ENCODE results near the gene CAMTA1.

CAMTA1 gene

DNA sequence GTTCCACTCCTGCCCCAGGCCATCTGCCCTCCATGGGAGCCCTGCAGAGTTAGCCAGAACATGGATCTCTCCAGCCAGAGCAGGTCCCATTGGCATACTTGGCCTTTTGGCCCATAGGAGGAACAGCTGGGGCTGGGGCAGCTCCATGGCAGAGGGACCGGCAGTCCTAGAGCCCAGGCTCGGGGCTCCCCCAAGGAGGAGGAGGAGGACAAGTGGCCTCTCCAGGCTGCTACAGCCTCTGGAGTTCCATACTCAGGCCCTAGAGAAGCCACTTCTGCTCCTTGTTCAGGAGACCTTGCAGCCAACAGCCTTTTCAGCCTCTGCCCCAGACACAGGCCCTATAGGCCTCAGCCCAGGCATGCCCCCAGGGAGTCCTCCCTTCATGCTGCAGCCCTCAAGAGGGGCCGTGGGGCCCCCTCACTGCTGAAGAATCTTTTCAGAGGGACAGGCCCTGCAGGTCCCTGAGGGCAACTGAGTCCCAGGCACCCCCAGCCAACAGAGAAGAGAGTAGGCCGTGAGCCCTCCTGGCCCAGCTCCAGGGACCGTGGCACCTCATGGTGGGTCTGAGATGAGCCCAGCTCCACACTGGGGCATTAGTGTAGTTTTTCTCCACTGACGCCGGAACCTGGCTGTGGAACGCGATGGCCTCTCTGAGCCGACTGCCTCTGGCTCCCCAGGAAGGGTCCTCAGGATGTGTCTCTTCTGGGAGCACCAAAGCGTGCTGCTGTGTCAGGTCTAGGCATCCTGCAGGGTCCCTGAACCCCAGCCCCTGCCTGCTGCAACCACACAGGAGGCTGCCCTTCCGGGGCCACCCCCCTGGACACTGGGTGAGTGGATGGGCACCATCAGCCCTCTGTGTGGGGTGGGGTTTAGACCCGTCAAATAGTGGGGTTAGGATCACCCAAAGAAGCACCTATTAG is 688.2 kb downstream of the CAMTA1 start:
- DNase-seq (ENCODE audit: low read depth, low spot score), result no peak

DNA sequence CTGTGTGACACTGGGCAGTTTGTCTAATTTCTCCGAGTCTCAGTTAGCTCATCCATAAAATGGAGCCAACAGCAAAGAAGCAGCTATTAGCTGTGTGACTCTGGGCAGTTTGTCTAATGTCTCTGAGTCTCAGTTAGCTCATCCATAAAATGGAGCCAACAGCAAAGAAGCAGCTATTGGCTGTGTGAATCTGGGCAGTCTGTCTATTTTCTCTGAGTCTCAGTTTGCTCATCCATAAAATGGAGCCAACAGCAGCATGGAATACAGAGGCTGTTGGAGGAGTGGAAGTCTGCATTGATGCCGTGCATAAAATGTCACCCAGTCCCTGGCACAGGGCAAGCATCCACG is 688.9 kb downstream of the CAMTA1 start:
- no peak for DNase-seq (ENCODE audit: low read depth, low spot score)

DNA sequence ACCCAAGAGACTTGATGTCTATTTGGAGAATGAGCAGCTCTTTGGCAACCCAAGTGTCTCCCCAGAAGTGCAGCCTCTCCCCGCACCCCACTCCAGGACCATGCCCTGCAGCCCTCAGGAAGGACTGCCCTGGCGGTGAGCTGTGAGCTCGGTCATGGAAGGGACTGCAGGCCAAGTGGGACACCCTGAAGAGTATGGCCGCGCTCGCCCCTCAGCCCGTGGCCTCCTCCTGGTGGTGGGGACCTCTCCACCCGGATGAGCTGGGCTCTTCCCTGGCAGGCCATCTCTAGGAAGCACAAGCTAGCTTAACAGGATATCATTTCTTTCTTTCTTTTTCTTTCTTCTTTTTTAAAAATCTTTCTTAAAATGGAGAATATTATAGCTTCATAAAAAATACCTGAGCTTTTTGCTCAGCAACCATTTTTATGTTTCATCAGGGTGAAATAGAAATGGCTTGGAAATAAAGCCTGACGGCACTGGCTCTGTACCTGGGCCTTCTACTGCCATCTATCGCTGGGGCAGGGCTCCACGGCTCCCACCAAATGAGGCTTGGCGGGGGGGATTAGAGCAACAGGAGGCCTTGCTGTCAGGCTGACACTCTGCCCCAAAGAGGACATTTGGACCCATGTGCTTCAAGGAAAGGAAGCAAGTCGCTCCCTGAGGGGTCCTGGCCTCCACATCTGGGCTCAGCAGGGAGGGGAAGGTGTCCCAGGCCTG is 689.7 kb downstream of the CAMTA1 start:
- DNase-seq (ENCODE audit: low read depth, low spot score), result no peak

DNA sequence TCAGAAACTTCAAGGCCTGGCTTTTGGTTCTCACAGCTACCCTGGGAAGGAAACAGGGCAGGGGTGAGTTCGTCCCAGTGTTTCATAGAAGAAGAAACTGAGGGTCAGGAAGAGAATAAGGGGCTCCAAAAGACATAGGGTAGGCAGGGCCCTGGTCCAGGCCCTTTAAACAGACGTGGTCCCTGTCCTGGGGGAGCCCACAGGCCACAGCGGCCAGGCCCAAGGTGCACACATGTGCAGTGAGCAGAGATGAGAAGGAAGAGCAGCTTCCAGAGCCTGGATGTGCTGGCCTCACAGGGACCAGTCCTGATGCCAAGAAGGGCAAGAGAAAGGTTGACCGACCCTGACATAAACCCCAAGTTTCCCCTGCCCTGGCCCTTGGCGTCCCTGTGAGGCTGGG is 690.4 kb downstream of the CAMTA1 start:
- DNase-seq (ENCODE audit: low read depth, low spot score), result no peak

DNA sequence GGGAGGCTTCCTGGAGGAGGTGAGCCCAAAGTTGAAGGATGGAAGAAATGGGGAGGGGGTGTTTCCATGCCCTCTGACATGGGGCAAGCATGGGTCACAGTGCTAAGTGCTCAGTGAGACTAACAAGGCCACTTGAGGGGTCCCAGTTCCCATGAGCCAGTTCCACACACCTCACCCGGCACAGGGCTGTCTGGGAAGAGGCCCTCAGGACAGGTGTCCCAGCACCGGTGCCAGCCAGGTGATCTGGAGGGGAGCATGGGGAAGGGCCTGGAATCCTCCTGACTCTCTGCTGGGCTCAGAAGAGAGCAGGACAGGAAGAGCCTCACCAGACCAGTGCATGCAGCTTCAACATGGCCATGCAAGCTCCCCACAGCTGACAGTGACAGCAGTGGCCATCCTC is 691.1 kb downstream of the CAMTA1 start:
- no peak for DNase-seq (ENCODE audit: low read depth, low spot score)

DNA sequence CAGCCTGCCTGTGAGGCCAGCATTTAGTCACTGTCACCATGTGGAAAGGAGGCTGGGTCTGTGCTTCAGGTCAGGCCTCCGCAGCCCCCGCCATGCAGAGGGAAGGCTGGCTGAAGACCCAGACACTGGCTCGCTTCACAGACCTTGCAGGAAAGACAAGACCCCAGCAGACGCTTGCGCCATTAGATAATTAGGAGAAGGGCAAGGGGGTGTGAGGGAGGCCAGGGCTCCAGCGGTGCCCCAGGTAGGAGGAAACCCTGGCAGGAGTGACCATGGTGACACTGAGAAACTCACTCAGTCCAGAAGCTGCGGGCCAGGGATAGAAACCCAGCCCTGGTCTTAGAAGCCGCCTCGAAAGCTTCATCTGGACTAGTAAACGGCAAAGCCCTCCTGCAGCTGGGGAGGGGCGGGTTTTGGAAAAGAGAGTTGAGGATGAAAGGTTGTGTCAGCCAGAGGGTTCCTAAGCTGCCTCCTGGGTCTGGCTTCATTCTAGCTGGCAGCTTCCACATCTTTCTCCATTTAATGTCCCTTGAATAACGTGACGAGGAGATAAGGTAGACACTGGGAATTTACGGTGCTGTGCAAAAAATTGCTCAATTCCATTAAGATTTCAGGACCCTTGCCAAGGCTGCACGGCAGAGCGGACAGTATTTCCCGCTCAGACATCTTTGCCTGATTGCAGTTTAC is 691.8 kb downstream of the CAMTA1 start:
- no peak for DNase-seq (ENCODE audit: low read depth, low spot score)

DNA sequence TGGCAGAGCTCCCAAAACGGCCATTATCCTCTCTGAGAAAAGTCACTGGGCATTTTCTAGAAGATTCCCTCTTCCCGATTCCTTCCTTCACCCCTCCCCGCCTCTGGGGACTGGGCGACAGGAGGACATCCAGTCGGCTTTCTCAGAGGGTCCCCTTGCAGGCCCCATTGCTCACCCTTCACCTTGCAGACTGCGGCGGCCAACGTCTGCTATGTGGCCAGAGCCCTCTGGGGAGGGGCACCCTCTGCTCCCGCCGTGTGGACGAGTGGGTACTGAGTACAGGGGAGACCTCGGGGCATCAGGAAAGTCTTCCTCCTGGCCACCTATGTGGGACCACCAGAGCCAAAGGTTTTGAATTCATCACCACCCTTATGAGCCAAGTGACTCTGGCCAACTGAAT is 692.3 kb downstream of the CAMTA1 start:
- DNase-seq (ENCODE audit: low read depth, low spot score), result no peak

DNA sequence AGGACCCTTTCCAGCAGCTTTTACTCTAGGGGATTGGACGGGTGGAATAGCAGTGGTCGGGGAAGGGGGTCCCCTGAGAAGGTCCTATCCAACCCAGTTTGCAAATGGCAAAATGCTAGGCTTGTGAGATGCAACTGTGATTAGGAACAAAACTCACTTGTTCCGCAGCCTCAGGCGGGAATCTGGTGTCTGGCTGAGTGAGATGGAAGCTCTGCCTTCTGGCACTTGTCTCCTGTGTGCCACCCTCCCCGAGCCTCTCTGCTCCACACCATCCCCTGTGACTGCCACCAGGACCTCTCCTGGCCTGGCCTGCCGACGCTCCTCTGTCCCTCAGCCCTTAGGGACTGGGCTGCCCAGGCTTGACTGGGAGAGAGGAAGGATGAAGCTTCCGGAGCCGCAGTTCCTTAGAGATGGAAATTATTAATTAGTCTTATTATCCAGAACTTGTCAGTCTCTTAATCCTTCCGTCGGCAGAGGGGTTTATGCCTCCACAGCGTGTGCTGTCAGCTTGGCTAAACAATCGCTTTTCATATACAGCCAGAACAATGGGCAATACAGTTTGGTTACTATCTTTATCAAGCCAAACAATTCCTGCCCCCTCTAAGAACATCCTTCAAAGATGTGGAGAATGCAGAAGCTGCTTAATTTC is 693.0 kb downstream of the CAMTA1 start:
- no peak for DNase-seq (ENCODE audit: low read depth, low spot score)

DNA sequence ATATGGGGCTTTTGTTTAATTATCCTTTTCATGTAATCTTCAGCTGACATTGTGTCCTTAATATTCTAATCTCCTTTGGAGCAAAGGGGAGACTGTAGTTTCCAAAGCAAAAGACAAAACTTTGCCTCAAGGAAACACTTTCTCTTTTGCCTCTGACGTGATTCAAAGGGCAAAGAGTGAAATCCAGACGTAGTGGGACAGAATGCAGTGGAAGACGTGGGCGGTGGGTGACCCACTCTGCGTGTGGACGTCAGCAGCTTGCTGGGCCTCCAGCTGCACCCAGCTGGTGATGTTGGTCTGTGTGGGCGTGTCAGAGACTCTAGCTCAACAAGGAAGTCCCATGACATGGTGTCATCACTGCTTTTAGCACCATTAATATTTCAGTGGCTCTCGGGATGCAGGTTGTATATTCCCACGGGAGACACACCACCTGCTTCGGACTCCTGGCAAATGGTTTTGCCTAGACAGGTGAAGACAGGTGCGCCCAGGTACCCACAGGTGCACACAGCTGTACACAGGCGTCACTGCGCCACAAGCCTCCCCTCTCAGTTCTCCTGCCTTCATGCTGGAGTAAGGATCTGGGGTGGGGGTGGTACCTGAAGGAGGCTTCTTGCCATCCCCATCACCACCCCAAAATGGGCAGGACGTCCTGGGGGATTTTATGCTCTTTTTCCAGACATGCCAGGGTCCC is 693.7 kb downstream of the CAMTA1 start:
- peak; percentile 69 for DNase-seq (ENCODE audit: low read depth, low spot score)

DNA sequence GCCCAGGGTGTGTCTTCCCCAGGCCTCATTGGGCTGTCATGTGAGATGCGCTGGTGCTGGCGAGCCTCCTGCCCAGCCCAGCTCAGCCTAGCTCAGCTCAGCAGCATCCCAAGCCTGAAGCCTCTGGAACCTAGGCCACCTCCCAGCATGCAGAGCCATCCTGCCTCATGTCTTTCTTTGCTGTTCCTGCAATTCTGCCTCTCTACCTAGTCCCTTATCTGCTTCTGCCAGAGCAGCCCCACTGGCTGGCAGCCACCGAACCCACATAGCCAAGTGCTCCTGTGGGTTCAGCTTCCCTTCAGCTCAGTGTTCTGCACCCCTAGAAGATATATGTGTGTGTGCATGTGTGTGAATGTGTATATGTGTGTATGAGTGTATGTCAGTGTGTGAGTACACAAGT is 694.3 kb downstream of the CAMTA1 start:
- DNase-seq (ENCODE audit: low read depth, low spot score), result no peak

DNA sequence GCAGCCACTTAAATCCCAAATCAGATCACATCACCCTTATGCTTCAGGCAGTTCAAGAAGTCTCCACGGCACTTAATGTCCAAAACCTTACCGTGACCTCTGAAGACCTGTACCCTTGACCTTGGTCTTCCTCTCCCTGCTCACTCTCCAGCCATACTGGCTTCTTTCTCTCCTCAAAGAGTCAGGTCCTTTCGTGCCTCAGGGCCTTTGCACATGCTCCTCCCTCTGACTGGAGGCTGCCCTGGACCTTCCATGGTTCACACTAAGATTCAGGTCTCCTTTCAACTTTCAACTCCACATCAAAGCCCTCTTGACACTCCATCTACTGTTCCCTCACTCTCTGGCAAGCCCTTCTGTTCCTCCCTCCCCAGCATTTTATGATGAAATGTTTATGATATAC is 695.9 kb downstream of the CAMTA1 start:
- no peak for DNase-seq (ENCODE audit: low read depth, low spot score)

DNA sequence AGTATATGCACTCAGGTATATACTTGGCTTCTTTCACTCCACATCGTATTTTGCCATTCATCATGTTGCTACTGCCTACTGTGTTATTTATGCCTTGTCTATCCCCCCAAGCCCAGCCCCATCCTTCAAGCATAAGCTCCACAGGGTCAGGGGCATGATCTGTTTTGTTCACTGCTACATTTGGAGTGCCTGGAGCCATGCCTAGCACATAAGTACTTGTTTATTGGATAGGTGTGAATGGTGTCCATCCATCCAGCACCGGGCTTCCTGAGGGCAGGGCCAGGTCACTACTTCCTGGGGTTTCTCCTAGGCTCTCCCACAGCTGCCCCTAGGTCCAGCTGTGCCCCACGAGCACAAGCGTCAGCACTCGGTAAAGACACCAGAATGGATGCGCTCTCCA is 696.8 kb downstream of the CAMTA1 start:
- DNase-seq (ENCODE audit: low read depth, low spot score), result no peak

DNA sequence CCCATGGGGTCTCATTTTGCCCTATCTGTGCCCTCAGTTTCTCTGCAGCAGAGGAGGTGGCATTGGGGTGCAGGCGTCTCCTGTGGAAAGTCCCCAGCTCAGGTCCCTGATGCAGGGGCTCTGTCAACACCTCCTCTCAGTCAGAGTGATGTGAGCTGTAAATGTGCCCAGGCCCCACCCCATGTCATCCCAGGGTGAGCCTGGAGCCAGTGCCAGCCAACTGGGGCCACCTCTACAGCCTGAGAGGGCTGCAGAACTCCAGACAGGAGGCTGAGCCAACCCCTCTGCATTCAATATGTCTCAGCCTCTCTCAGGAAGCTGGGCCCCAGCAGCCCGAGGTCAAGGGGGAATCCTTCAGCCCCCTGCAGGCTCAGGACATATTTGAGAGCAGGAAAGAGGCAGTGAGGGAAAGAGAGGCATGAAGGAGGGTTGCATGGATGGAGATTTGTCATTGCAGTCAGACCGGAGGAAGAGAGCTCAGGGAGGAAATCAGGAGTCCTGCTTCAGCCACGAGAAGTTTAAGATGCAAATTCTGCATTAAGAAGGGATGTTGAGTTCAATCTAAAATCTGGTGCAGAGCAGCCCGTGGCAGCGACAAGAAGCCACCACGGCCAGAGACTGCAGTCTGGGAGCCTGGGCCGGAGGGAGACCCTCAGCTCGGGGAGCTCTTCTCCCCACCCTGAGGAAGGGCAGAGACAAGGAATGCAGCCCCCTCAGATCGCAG is 697.7 kb downstream of the CAMTA1 start:
- no peak for DNase-seq (ENCODE audit: low read depth, low spot score)

DNA sequence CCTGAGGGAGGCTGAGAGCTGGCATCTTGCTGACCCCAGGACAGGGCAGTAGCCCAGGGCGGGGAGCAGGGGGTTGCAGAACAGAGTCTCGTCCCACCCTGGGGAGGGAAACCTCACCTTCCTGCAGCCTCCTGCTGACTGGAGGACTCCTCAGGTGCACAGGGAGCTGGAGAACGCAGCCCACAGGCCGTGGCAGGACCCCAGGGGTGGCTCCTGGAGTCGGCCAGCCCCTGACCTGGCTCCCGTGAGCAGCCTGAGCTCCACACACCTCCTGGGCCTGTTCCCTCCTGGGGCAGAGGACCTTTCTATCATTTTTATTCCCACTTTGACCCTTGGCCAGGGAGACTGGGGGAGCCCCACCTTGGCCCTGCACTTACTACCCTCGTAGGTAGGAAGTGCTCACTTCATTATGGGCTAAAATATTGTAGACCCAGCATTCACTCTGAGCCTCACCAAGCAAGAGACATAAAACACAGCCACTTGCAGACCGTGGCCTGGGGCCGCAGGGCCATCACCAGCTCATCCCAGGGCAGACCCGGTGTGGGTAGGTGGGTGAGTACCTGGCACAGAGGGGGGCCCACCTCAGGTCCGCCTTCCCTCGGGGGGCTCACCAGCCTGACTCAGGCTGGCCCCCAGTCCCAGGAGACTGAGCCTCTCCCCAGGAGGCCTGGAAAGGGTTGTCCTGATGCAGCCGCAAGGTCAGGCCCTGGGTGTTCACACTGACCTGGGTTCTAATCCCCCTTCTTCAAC is 698.6 kb downstream of the CAMTA1 start:
- DNase-seq (ENCODE audit: low read depth, low spot score), result no peak

DNA sequence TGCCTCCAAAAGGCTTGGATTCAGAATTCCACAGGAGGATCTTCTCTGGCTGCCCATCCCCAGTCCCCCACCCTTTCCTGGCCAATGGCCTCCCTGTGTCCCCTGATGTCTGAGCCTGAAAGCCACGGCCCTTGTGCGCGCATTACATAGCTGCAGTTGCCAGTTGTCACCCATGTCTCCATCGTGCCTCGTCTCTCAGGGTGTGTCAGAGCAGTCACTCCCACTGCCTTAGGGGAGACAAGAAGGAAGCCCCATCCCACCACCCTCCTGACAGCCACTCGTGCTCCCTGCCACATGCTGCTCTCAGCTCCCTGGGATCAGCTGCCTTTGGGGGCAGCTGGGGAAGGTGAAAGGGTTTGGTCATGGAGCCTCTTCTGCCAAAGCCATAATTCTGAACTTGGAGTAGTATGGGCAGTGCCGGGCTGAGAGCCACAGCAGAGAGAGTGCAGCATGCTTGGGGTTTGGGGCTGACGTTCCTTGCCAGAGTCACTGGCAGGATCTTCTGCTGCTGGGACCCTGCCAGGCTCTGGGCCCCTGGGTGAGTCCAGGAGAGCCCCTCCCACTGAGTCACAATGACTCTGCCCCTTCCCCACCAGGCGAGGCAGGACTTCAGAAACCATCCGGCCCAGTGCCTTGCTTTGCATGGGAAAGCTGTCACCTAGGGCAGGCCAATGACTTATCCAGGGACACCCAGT is 700.0 kb downstream of the CAMTA1 start:
- DNase-seq (ENCODE audit: low read depth, low spot score), result no peak

DNA sequence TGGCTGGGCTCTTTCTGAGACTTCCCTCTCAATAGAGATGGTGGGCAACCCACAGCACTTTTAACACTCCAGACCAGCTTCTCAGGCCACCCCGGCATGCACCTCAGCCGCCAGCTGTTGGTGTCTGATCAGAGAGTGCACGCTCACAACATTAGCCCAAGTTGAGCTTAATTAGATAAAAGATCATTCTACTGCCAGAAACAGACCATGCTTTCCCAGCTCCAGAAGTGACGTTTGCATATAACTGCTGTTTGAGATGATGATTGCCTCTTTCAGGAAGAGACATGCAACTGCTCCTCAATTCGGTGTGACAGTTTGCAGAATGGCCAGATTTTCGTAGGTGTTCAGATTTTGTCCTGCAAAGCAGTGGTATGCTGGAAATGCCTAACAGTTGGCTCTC is 700.6 kb downstream of the CAMTA1 start:
- DNase-seq (ENCODE audit: low read depth, low spot score), result no peak

DNA sequence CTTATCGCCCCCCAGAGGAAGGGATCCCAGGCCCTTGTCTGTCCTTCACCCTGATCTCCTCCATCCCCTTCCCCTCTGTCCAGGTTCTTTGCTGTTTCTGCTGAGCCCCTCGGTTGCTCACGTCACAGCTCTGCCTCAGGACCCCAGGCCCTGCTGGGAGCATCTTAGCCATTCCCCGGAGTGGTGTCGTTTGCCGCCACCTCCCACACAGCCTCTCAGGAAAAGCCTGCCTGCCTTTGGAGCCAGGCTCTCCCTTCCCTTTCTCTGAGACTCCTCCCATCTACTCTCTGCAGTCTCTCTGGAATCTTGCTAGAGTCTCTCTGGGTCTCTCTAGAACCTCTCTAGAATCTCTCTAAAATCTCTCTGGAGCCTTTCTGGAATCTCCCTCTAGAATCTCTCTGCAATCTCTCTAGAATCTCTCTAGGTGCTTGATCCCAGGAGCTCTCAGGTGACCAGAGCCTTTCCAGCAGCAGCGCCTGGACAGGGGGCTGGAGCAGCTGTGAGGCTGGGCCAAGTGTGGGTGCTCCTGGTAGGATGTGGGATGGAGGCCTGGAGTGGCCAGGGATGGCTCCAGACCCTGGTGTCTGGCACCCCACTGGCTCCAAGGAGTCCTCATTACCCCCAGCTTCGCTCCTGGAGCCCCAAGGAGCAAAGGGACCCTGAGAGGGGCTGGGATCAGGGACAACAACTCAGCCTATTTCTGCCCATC is 702.7 kb downstream of the CAMTA1 start:
- no peak for DNase-seq (ENCODE audit: low read depth, low spot score)

DNA sequence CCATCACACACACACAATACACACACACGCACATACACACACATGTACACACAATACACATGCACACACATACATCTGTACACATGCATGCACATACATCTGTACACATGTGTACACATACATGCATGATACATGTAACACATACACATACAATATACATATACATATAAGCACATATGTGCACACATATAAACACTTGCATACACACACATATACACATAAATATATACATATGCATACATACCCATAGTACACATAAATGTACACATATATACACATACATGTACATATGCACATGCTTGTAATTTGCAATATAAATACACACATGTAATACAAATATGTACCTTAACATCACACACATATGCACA is 703.2 kb downstream of the CAMTA1 start:
- DNase-seq (ENCODE audit: low read depth, low spot score), result no peak

DNA sequence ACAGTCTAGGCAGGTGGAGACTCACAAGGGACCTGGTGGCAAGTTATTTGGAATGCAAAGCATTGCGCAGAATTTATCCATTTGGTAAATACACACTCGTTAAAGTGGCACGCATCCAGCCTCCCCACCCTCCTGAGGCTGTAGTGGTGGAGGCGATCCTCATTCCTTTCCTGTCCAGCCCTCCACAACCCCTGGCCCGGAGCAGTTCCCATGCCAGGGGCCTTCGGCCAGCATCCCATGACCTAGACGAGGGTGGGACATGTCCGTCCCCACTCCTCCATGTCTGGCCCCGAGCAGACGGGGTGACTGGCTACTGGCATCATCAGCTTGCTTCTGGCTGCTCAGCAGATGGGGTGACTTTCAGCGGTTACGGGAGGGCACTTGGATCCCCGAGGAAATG is 704.3 kb downstream of the CAMTA1 start:
- no peak for DNase-seq (ENCODE audit: low read depth, low spot score)

All from smooth muscle cell of the brain vasculature (primary cell).